Ascending aorta (tissue), 2 donors: ENCODE results near the gene PARD6B. TPM values are rescaled to one million over a fixed set of nuclear protein-coding genes. Genes with fewer than 3 reads are reported as not detected.

ENCODE experiments used
- DNase-seq, 2 donors: peaks; one replicate each; pipeline ENCODE4 v3.0.0-alpha.2; 2019; ENCODE audit warnings: low spot score in 2 of 2
- H3K27ac ChIP-seq, 2 donors: fragments of 200-600 bp; sonication (generic); one replicate each; pipeline ENCODE4 v1.5.1; 2016 to 2017; ENCODE audit warnings: mild to moderate bottlenecking in 1 of 2
- H3K27me3 ChIP-seq: fragments of 200-600 bp; sonication (generic); one replicate; pipeline ENCODE4 v1.5.1; 2017
- H3K36me3 ChIP-seq, 2 donors: fragments of 200-600 bp; sonication (generic); one replicate each; pipeline ENCODE4 v1.5.1; 2016
- H3K4me1 ChIP-seq, 2 donors: fragments of 200-600 bp; sonication (generic); one replicate each; pipeline ENCODE4 v1.5.1; 2016 to 2017; ENCODE audit warnings: mild to moderate bottlenecking in 1 of 2
- H3K4me3 ChIP-seq, 2 donors: fragments of 200-600 bp; sonication (generic); one replicate each; pipeline ENCODE4 v1.5.1; 2016 to 2017; ENCODE audit warnings: mild to moderate bottlenecking in 1 of 2
- H3K9me3 ChIP-seq, 2 donors: fragments of 200-600 bp; sonication (generic); one replicate each; pipeline ENCODE4 v1.5.1; 2016
- CTCF ChIP-seq, 3 experiments: fragments of 200-600 bp in 2 of 3; fragments of 450-650 bp in 1 of 3; sonication (generic) in 2 of 3; IDR thresholded peaks; one replicate each; pipeline ENCODE4 v1.5.1; 2016 to 2019; ENCODE audit warnings: antibody characterized with exemption in 3 of 3, mild to moderate bottlenecking in 1 of 3, moderate library complexity in 1 of 3
- intact Hi-C: fragments of 100-400 bp; cut with DNase I; formaldehyde crosslinking; loops from one replicate; pipeline ENCODE4 v1.15.1; 2023
- total RNA-seq: library from RNA; depleted of rRNA; stranded (reverse); fragments of >200 nt; gene quantifications from one replicate; pipeline ENCODE4 v1.1.0, GENCODE V29; 2016

The PARD6B gene
- total RNA-seq, 1 donor from 2014 or later: 1.2 TPM

GRCh38 chr20:50753152-50753551, 21.8 kb downstream of the PARD6B start:
- Histone ChIP-seq H3K36me3 (no peaks in the 10 kb centered on the region), H3K27ac (no peak overlapping the region), H3K4me1 (no peaks in the 10 kb centered on the region), H3K9me3 (no peaks in the 10 kb centered on the region), H3K27me3 (no peaks in the 10 kb centered on the region), H3K4me3 (no peak overlapping the region)
- intact Hi-C loops: no loop called here
- DNase-seq: no peak
- TF ChIP-seq CTCF (IDR thresholded peaks at IDR 0.05): no peak

GRCh38 chr20:50754420-50754819, 23.0 kb downstream of the PARD6B start:
- no peak overlapping the region for H3K27ac ChIP-seq
- no peaks in the 10 kb centered on the region for H3K27me3 ChIP-seq
- no peak overlapping the region for H3K4me3 ChIP-seq
- no peaks in the 10 kb centered on the region for H3K4me1 ChIP-seq
- H3K9me3 ChIP-seq: no peaks in the 10 kb centered on the region
- TF ChIP-seq CTCF (IDR thresholded peaks at IDR 0.05): no peak
- no peak for DNase-seq
- H3K36me3 ChIP-seq: no peaks in the 10 kb centered on the region
- intact Hi-C loops: no loop called here

DNA sequence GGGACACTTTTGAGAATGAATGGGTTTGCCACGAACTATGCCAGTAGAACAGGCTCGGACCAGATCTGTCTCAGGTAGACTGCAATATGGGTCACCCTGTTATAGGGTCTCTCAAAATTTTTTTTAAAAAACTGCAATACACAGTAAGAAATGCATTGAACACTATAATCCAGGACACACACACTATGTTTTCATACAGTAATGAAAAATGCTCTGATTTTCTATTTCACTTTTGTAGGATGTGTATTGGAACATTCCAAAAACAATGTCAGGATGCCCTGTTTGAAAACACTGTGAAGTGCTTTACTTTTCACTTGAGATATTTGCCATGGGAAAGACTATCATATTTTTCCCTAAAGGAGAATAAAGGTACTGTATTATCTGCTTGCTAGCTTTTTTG, 25.1 kb downstream of the PARD6B start:
- Histone ChIP-seq H3K9me3 (no peaks in the 10 kb centered on the region), H3K27me3 (no peaks in the 10 kb centered on the region), H3K36me3 (no peaks in the 10 kb centered on the region), H3K27ac (no peak overlapping the region), H3K4me3 (no peak overlapping the region), H3K4me1 (no peaks in the 10 kb centered on the region)
- DNase-seq: no peak
- TF ChIP-seq CTCF (IDR thresholded peaks at IDR 0.05): no peak
- intact Hi-C loops: no loop called here

- Histone ChIP-seq H3K27me3 (no peaks in the 10 kb centered on the region), H3K9me3 (no peaks in the 10 kb centered on the region), H3K4me1 (peaks cover 2 to 16% of the 10 kb centered on the region in 2 donors), H3K4me3 (no peak overlapping the region), H3K27ac (no peak overlapping the region), H3K36me3 (no peaks in the 10 kb centered on the region)
- DNase-seq: no peak
- no peak for TF ChIP-seq CTCF (IDR thresholded peaks at IDR 0.05)
- intact Hi-C loops: no loop called here
Observed at GRCh38 chr20:50758469-50758868, 27.1 kb downstream of the PARD6B start.

DNA sequence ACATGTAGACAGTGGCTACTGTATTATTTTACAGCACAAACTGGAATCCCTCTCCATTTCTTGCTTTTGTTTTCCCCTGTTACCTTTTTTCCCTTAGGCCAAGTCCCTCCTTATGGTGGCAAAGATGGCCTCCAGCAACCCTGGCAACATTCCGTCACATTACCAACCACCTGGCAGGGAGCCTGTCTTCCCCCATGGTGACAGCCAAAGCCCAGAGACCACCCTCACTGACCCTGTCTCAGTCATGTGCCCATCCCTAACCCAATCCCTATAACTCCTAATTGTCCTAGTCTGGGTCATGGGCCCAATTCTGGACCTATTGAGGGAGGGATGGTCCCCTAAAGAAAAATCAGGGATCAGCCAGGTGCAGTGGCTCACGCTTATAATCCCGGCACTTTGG, 27.6 kb downstream of the PARD6B start:
- intact Hi-C loops: no loop called here
- no peak for TF ChIP-seq CTCF (IDR thresholded peaks at IDR 0.05)

GRCh38 chr20:50759678-50760077, 28.3 kb downstream of the PARD6B start:
- no peak for DNase-seq
- H3K27ac ChIP-seq: no peak overlapping the region

More for the DNA sequence above, 27.6 kb downstream of the PARD6B start:
- Histone ChIP-seq H3K9me3 (no peaks in the 10 kb centered on the region), H3K36me3 (no peaks in the 10 kb centered on the region), H3K27ac (no peak overlapping the region), H3K4me3 (no peak overlapping the region), H3K27me3 (no peaks in the 10 kb centered on the region), H3K4me1 (peaks cover 2 to 16% of the 10 kb centered on the region in 2 donors)
- no peak for DNase-seq

More at GRCh38 chr20:50759678-50760077, 28.3 kb downstream of the PARD6B start:
- Histone ChIP-seq H3K36me3 (no peaks in the 10 kb centered on the region), H3K4me3 (no peak overlapping the region), H3K9me3 (no peaks in the 10 kb centered on the region), H3K27me3 (no peaks in the 10 kb centered on the region), H3K4me1 (peaks cover 2 to 16% of the 10 kb centered on the region in 2 donors)
- intact Hi-C loops: no loop called here
- no peak for TF ChIP-seq CTCF (IDR thresholded peaks at IDR 0.05)
